Measurements from ENCODE around the gene TBC1D23.

DNA sequence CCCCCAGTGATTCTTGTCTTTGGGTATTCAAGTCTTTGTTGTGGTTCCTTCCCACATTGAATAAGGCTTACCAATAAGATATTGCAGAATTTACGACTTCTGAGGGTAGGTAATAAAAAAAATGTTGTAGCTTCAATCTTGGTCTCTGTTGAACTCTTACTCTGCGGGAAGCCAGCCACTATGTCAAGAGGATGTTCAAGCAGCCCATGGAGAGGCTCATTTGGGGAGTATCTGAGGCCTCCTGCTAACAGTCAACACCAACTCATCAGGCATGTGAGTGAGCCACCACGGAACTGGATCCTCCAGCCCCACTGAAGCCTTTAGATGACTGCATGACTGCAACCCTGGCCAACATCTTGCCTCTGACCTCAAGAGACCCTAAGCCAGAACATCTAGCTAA is 3.2 kb upstream of the TBC1D23 start:
- no peak for TF ChIP-seq CTCF (conservative IDR thresholded peaks at IDR 0.05)
- no peak for TF ChIP-seq ZFX (IDR thresholded peaks at IDR 0.05)

All from C4-2B (cell line).